ENCODE results near the gene CYTH1.

- peak; percentile 48 to 80 for TF ChIP-seq POLR2AphosphoS5 (IDR thresholded peaks at IDR 0.05)
- TF ChIP-seq EP300 (IDR thresholded peaks at IDR 0.05): peak in 3 of 4 donors; percentile 61 to 64 (median 62)
- no peak for TF ChIP-seq CTCF (IDR thresholded peaks at IDR 0.05)
- TF ChIP-seq POLR2A (IDR thresholded peaks at IDR 0.05): no peak
These were observed 22.7 kb upstream of the CYTH1 start for GRCh38 chr17:78804777-78805176.

Data from upper lobe of left lung (tissue), 4 donors.